Lower leg skin (tissue), 3 donors: ENCODE results near the gene RHOB.

Experiments
- POLR2A ChIP-seq, 2 donors: fragments of 450-650 bp; IDR thresholded peaks; one replicate each; pipeline ENCODE4 v1.6.1; 2016 to 2017; ENCODE audit warnings: antibody characterized with exemption in 2 of 2, mild to moderate bottlenecking in 1 of 2, moderate library complexity in 1 of 2
- TF ChIP-seq, protein P1 (sequence below), 3 donors: fragments of 450-650 bp; IDR thresholded peaks; one replicate each; pipeline ENCODE4 v1.5.1; 2016; ENCODE audit warnings: antibody characterized with exemption in 3 of 3, mild to moderate bottlenecking in 3 of 3, moderate library complexity in 2 of 3

DNA sequence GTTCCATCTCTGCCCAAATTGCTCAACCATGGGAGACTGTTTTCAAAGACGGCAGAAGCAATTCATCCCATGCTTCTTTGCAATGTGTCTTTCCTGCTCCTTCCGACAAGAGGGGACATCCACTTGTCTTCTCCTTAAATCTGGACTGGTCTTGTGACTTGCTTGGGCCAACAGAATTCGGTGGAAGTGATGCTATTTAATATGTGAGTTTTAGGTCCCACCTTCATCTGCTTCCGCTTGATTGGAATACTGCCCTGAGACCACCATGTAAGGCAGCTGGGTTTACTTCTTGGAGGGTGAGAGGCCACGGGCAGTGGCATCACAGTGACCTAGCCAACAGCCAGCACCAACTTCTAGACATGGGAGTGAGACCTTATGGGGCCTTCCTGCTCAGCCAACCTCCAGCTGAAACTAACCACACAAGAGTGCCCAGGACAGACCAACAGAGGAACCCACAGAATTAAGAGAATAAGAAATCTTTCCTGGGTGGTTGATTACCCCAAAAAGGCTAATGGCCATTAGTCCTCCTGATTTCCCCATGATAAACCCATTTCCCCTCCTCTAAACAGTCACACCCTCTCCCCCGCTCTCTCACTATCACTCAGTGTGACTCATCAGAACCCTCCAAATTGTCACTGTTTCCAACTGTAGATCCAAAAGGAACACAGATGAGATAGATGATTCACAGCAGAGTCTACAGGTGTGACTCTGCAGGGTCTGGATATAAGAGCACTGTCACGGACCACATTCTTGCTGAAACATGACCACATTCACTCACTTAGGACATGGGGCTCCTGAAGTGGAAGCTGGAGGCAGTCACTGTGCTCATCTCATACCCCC lies 16.2 kb upstream of the RHOB start:
- TF ChIP-seq, protein P1, sequence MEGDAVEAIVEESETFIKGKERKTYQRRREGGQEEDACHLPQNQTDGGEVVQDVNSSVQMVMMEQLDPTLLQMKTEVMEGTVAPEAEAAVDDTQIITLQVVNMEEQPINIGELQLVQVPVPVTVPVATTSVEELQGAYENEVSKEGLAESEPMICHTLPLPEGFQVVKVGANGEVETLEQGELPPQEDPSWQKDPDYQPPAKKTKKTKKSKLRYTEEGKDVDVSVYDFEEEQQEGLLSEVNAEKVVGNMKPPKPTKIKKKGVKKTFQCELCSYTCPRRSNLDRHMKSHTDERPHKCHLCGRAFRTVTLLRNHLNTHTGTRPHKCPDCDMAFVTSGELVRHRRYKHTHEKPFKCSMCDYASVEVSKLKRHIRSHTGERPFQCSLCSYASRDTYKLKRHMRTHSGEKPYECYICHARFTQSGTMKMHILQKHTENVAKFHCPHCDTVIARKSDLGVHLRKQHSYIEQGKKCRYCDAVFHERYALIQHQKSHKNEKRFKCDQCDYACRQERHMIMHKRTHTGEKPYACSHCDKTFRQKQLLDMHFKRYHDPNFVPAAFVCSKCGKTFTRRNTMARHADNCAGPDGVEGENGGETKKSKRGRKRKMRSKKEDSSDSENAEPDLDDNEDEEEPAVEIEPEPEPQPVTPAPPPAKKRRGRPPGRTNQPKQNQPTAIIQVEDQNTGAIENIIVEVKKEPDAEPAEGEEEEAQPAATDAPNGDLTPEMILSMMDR (IDR thresholded peaks at IDR 0.05), result no peak
- no peak for TF ChIP-seq POLR2A (IDR thresholded peaks at IDR 0.05)
